ENCODE data around the gene OR2F1. TPM values are rescaled to one million over a fixed set of nuclear protein-coding genes. Genes with fewer than 3 reads are reported as not detected.

OR2F1 gene
- total RNA-seq, 1 donor from 2014 or later: not detected

GRCh38 chr7:143924851-143925250, 29.8 kb upstream of the OR2F1 start:
- H3K36me3 Mint-ChIP-seq (ENCODE audit: low read depth, unreplicated experiment): no peaks in the 10 kb centered on the region
- H3K27ac Mint-ChIP-seq (ENCODE audit: unreplicated experiment): no peak overlapping the region
- no peaks in the 10 kb centered on the region for H3K4me1 Mint-ChIP-seq (ENCODE audit: unreplicated experiment)
- H3K27me3 Mint-ChIP-seq (ENCODE audit: unreplicated experiment): no peaks in the 10 kb centered on the region
- no peaks in the 10 kb centered on the region for H3K9me3 Mint-ChIP-seq (ENCODE audit: unreplicated experiment)
- no peak for TF ChIP-seq CTCF (IDR thresholded peaks at IDR 0.05; ENCODE audit: unreplicated experiment)
- no peak for DNase-seq (ENCODE audit: low spot score)
- no peak overlapping the region for H3K4me3 Mint-ChIP-seq (ENCODE audit: unreplicated experiment)

- Mint-ChIP-seq H3K9me3 (ENCODE audit: unreplicated experiment) (no peaks in the 10 kb centered on the region), H3K4me1 (ENCODE audit: unreplicated experiment) (no peaks in the 10 kb centered on the region), H3K4me3 (ENCODE audit: unreplicated experiment) (no peak overlapping the region), H3K27ac (ENCODE audit: unreplicated experiment) (no peak overlapping the region), H3K27me3 (ENCODE audit: unreplicated experiment) (no peaks in the 10 kb centered on the region), H3K36me3 (ENCODE audit: low read depth, unreplicated experiment) (no peaks in the 10 kb centered on the region)
- TF ChIP-seq CTCF (IDR thresholded peaks at IDR 0.05; ENCODE audit: unreplicated experiment): no peak
- DNase-seq (ENCODE audit: low spot score): no peak
Observed at GRCh38 chr7:143929224-143929920, 25.3 kb upstream of the OR2F1 start.

- Mint-ChIP-seq H3K27me3 (ENCODE audit: unreplicated experiment) (no peaks in the 10 kb centered on the region), H3K4me1 (ENCODE audit: unreplicated experiment) (no peaks in the 10 kb centered on the region), H3K4me3 (ENCODE audit: unreplicated experiment) (no peak overlapping the region), H3K9me3 (ENCODE audit: unreplicated experiment) (no peaks in the 10 kb centered on the region), H3K36me3 (ENCODE audit: low read depth, unreplicated experiment) (no peaks in the 10 kb centered on the region), H3K27ac (ENCODE audit: unreplicated experiment) (no peak overlapping the region)
- no peak for DNase-seq (ENCODE audit: low spot score)
- no peak for TF ChIP-seq CTCF (IDR thresholded peaks at IDR 0.05; ENCODE audit: unreplicated experiment)
Observed at GRCh38 chr7:143931739-143932138, 22.9 kb upstream of the OR2F1 start.

- Mint-ChIP-seq H3K36me3 (ENCODE audit: low read depth, unreplicated experiment) (no peaks in the 10 kb centered on the region), H3K27me3 (ENCODE audit: unreplicated experiment) (peaks cover 2% of the 10 kb centered on the region), H3K4me1 (ENCODE audit: unreplicated experiment) (no peaks in the 10 kb centered on the region), H3K27ac (ENCODE audit: unreplicated experiment) (no peak within 1 kb of the TSS), H3K9me3 (ENCODE audit: unreplicated experiment) (no peaks in the 10 kb centered on the region), H3K4me3 (ENCODE audit: unreplicated experiment) (no peak within 1 kb of the TSS)
- no peak for TF ChIP-seq CTCF (IDR thresholded peaks at IDR 0.05; ENCODE audit: unreplicated experiment)
- no peak for DNase-seq (ENCODE audit: low spot score)
Observed at GRCh38 chr7:143934526-143935325, 19.9 kb upstream of the OR2F1 start, which contains the start of gene OR2F2. Gene OR2F2 (plus strand): TSS chr7:143935233. CDS start chr7:143935233, 0 bp downstream.

Data from endothelial cell (in vitro differentiated cells).